BLaER1 treated with 17β-estradiol and CSF1 and Interleukin-3, amounts not matched to agents 10 nM and 100 nM (cell line): ENCODE measurements around the gene TBX5.
A peak's percentile ranks its signal among the peaks of the same experiment; 100 is the strongest.

ENCODE experiments used
- H3K27ac ChIP-seq, 11 experiments: shearing (Covaris generic); formaldehyde crosslinking; 2 replicates each; pipeline ENCODE4 v1.8.1; 2022
- H3K27me3 ChIP-seq, 11 experiments: shearing (Covaris generic); formaldehyde crosslinking; 2 replicates each; pipeline ENCODE4 v1.8.1; 2022
- H3K36me3 ChIP-seq, 11 experiments: shearing (Covaris generic); formaldehyde crosslinking; 2 replicates each; pipeline ENCODE4 v1.8.1; 2022
- H3K4me1 ChIP-seq, 10 experiments: shearing (Covaris generic); formaldehyde crosslinking; 2 replicates each; pipeline ENCODE4 v1.8.1; 2022
- H3K4me2 ChIP-seq, 11 experiments: shearing (Covaris generic); formaldehyde crosslinking; 2 replicates each; pipeline ENCODE4 v1.8.1; 2022
- H3K4me3 ChIP-seq, 10 experiments: shearing (Covaris generic); formaldehyde crosslinking; 2 replicates each; pipeline ENCODE4 v1.8.1; 2022
- H3K9ac ChIP-seq, 11 experiments: shearing (Covaris generic); formaldehyde crosslinking; 2 replicates each; pipeline ENCODE4 v1.8.1; 2022
- H3K9me3 ChIP-seq, 11 experiments: shearing (Covaris generic); formaldehyde crosslinking; replicated peaks in 1 of 11; 2 replicates each; pipeline ENCODE4 v1.8.1; 2022
- H4K20me1 ChIP-seq, 11 experiments: shearing (Covaris generic); formaldehyde crosslinking; 2 replicates each; pipeline ENCODE4 v1.8.1; 2022
- Cebpa-rat ChIP-seq, 11 experiments: shearing (Covaris generic); IDR thresholded peaks; 2 replicates each; pipeline ENCODE4 v1.8.1; 2022

Gene TBX5

GRCh38 chr12:114335607-114336006 lies 70.3 kb downstream of the TBX5 start:
- no peaks in the 10 kb centered on the region for H3K27me3 ChIP-seq

GRCh38 chr12:114334395-114334794 lies 71.5 kb downstream of the TBX5 start:
- H3K36me3 ChIP-seq, result no peaks in the 10 kb centered on the region
- no peak overlapping the region for H3K27ac ChIP-seq
- H3K4me1 ChIP-seq, result peaks cover 0 to 7% (median 3%) of the 10 kb centered on the region in 10 experiments; a peak in 8 of 20 replicates
- no peak for TF ChIP-seq Cebpa-rat (IDR thresholded peaks at IDR 0.05)
- no peaks in the 10 kb centered on the region for H4K20me1 ChIP-seq
- no peak overlapping the region for H3K9ac ChIP-seq
- H3K27me3 ChIP-seq, result no peaks in the 10 kb centered on the region
- H3K4me2 ChIP-seq, result no peak overlapping the region
- peaks cover 0 to 14% (median 7%) of the 10 kb centered on the region in 11 experiments; a peak in 8 of 22 replicates for H3K9me3 ChIP-seq
- no peak overlapping the region for H3K4me3 ChIP-seq

More at GRCh38 chr12:114335607-114336006, 70.3 kb downstream of the TBX5 start:
- H4K20me1 ChIP-seq, result no peaks in the 10 kb centered on the region
- peaks cover 0 to 14% (median 7%) of the 10 kb centered on the region in 11 experiments; a peak in 8 of 22 replicates for H3K9me3 ChIP-seq
- H3K27ac ChIP-seq, result no peak overlapping the region
- no peak overlapping the region for H3K4me3 ChIP-seq
- no peaks in the 10 kb centered on the region for H3K36me3 ChIP-seq
- H3K4me1 ChIP-seq, result peaks cover 0 to 7% (median 3%) of the 10 kb centered on the region in 10 experiments; a peak in 8 of 20 replicates
- peak overlapping the region in 5 of 11 experiments; percentile 9 to 59 (median 35); a peak in 8 of 22 replicates for H3K4me2 ChIP-seq
- TF ChIP-seq Cebpa-rat (IDR thresholded peaks at IDR 0.05), result no peak
- H3K9ac ChIP-seq, result no peak overlapping the region

GRCh38 chr12:114328292-114328691 lies 77.7 kb downstream of the TBX5 start:
- no peaks in the 10 kb centered on the region for H3K36me3 ChIP-seq
- H3K9ac ChIP-seq, result no peak overlapping the region
- TF ChIP-seq Cebpa-rat (IDR thresholded peaks at IDR 0.05), result no peak
- H3K27me3 ChIP-seq, result no peaks in the 10 kb centered on the region
- no peaks in the 10 kb centered on the region for H3K4me1 ChIP-seq
- H3K4me3 ChIP-seq, result no peak overlapping the region
- peaks cover 0 to 8% (median 0%) of the 10 kb centered on the region in 11 experiments; a peak in 1 of 22 replicates for H3K9me3 ChIP-seq
- H4K20me1 ChIP-seq, result no peaks in the 10 kb centered on the region
- no peak overlapping the region for H3K27ac ChIP-seq
- H3K4me2 ChIP-seq, result no peak overlapping the region

GRCh38 chr12:114327765-114328164 lies 78.2 kb downstream of the TBX5 start:
- H3K4me3 ChIP-seq, result no peak overlapping the region
- no peaks in the 10 kb centered on the region for H4K20me1 ChIP-seq
- H3K36me3 ChIP-seq, result no peaks in the 10 kb centered on the region
- H3K9me3 ChIP-seq, result peaks cover 0 to 8% (median 0%) of the 10 kb centered on the region in 11 experiments; a peak in 1 of 22 replicates
- no peaks in the 10 kb centered on the region for H3K27me3 ChIP-seq
- H3K4me1 ChIP-seq, result no peaks in the 10 kb centered on the region
- H3K9ac ChIP-seq, result no peak overlapping the region
- H3K27ac ChIP-seq, result no peak overlapping the region
- TF ChIP-seq Cebpa-rat (IDR thresholded peaks at IDR 0.05), result no peak
- H3K4me2 ChIP-seq, result no peak overlapping the region

- Histone ChIP-seq H3K4me3 (no peak overlapping the region), H3K27ac (no peak overlapping the region), H3K9me3 (peaks cover 0 to 8% (median 0%) of the 10 kb centered on the region in 11 experiments; a peak in 2 of 22 replicates), H3K4me1 (peaks cover 0 to under 1% (median 0%) of the 10 kb centered on the region in 10 experiments; a peak in 1 of 20 replicates), H3K4me2 (no peak overlapping the region), H3K27me3 (no peaks in the 10 kb centered on the region), H3K9ac (no peak overlapping the region), H3K36me3 (no peaks in the 10 kb centered on the region), H4K20me1 (no peaks in the 10 kb centered on the region)
- TF ChIP-seq Cebpa-rat (IDR thresholded peaks at IDR 0.05), result no peak
Observed at GRCh38 chr12:114321524-114321923, 84.4 kb downstream of the TBX5 start.

- Histone ChIP-seq H4K20me1 (no peaks in the 10 kb centered on the region), H3K9me3 (peaks cover 0 to 8% (median 0%) of the 10 kb centered on the region in 11 experiments; a peak in 2 of 22 replicates), H3K9ac (no peak overlapping the region), H3K27me3 (no peaks in the 10 kb centered on the region), H3K4me3 (no peak overlapping the region), H3K4me1 (peaks cover 0 to 6% (median 0%) of the 10 kb centered on the region in 10 experiments; a peak in 2 of 20 replicates), H3K4me2 (no peak overlapping the region), H3K27ac (no peak overlapping the region), H3K36me3 (no peaks in the 10 kb centered on the region)
- TF ChIP-seq Cebpa-rat (IDR thresholded peaks at IDR 0.05), result no peak
Observed at GRCh38 chr12:114320968-114321367, 85.0 kb downstream of the TBX5 start.

- no peak overlapping the region for H3K4me3 ChIP-seq
- peaks cover 0 to 8% (median 0%) of the 10 kb centered on the region in 11 experiments; a peak in 2 of 22 replicates for H3K9me3 ChIP-seq
- no peaks in the 10 kb centered on the region for H3K27me3 ChIP-seq
- H3K27ac ChIP-seq, result no peak overlapping the region
- no peaks in the 10 kb centered on the region for H4K20me1 ChIP-seq
- no peak overlapping the region for H3K9ac ChIP-seq
- peaks cover 0 to 11% (median 0%) of the 10 kb centered on the region in 10 experiments; a peak in 2 of 20 replicates for H3K4me1 ChIP-seq
- no peaks in the 10 kb centered on the region for H3K36me3 ChIP-seq
- TF ChIP-seq Cebpa-rat (IDR thresholded peaks at IDR 0.05), result no peak
- H3K4me2 ChIP-seq, result no peak overlapping the region
Observed at GRCh38 chr12:114320101-114320500, 85.8 kb downstream of the TBX5 start.

- Histone ChIP-seq H3K36me3 (no peaks in the 10 kb centered on the region), H3K27me3 (no peaks in the 10 kb centered on the region), H3K9ac (no peak overlapping the region), H3K4me3 (no peak overlapping the region), H3K9me3 (peaks cover 0 to 8% (median 0%) of the 10 kb centered on the region in 11 experiments; a peak in 2 of 22 replicates), H3K27ac (no peak overlapping the region), H3K4me1 (peaks cover 0 to 11% (median 0%) of the 10 kb centered on the region in 10 experiments; a peak in 2 of 20 replicates), H4K20me1 (no peaks in the 10 kb centered on the region), H3K4me2 (no peak overlapping the region)
- TF ChIP-seq Cebpa-rat (IDR thresholded peaks at IDR 0.05), result no peak
Observed at GRCh38 chr12:114319422-114319821, 86.5 kb downstream of the TBX5 start.

- no peak for TF ChIP-seq Cebpa-rat (IDR thresholded peaks at IDR 0.05)
- Histone ChIP-seq H3K9me3 (peaks cover 0 to 8% (median 0%) of the 10 kb centered on the region in 11 experiments; a peak in 2 of 22 replicates), H4K20me1 (no peaks in the 10 kb centered on the region), H3K36me3 (no peaks in the 10 kb centered on the region), H3K4me2 (no peak overlapping the region), H3K4me1 (peaks cover 0 to 11% (median 0%) of the 10 kb centered on the region in 10 experiments; a peak in 2 of 20 replicates), H3K27ac (no peak overlapping the region), H3K4me3 (no peak overlapping the region), H3K9ac (no peak overlapping the region), H3K27me3 (no peaks in the 10 kb centered on the region)
Observed at GRCh38 chr12:114318984-114319383, 87.0 kb downstream of the TBX5 start.

GRCh38 chr12:114316076-114316475 lies 89.9 kb downstream of the TBX5 start:
- Histone ChIP-seq H3K27ac (no peak overlapping the region), H3K9me3 (peaks cover 0 to 8% (median 0%) of the 10 kb centered on the region in 11 experiments; a peak in 3 of 22 replicates), H3K4me3 (no peak overlapping the region), H3K36me3 (no peaks in the 10 kb centered on the region), H3K9ac (no peak overlapping the region), H3K4me2 (peak overlapping the region in 2 of 11 experiments; percentile 26 to 35; a peak in 4 of 22 replicates), H3K4me1 (peaks cover 0 to 11% (median 0%) of the 10 kb centered on the region in 10 experiments; a peak in 2 of 20 replicates), H4K20me1 (no peaks in the 10 kb centered on the region), H3K27me3 (no peaks in the 10 kb centered on the region)
- no peak for TF ChIP-seq Cebpa-rat (IDR thresholded peaks at IDR 0.05)
